ENCODE data around the gene LAMB3.

LAMB3 gene

DNA sequence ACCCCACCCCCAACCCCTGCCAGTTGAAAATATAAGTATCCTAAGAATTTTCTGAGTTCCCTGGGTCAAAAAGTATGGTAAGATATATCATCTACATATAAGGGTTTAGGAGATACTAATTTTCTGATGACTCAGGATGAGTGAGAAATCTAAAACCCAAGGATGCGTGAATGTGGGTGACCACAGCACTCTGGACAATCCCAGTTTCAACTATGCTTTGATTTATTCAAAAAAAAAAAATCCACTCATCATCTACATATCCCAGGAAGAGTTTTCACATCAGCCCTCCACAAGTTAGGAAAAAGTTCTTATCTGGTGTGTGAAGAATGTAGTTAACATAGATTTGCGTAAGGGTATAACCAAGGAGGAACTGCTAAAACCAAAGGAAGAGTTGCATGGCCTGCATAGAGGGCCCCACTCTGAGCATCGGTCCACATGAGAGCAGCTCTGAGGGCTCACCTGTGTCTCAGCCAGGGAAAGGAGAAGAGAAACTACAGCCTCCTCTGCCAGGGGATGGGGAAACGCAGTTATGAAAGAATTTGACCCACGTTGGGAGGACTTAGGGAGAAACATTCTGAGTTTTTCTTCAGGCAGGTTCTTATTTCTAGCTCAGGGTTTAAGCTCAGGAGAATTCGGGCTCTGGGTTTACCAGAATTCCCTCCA lies 18.8 kb downstream of the LAMB3 start:
- DNase-seq (ENCODE audit: low read depth), result no peak

- no peak for DNase-seq (ENCODE audit: low read depth)
These were observed 21.6 kb downstream of the LAMB3 start for GRCh38 chr1:209630383-209631225.

GRCh38 chr1:209629621-209630382 lies 22.4 kb downstream of the LAMB3 start:
- no peak for DNase-seq (ENCODE audit: low read depth)

GRCh38 chr1:209628618-209629299 lies 23.5 kb downstream of the LAMB3 start:
- DNase-seq (ENCODE audit: low read depth), result peak; percentile 16

DNA sequence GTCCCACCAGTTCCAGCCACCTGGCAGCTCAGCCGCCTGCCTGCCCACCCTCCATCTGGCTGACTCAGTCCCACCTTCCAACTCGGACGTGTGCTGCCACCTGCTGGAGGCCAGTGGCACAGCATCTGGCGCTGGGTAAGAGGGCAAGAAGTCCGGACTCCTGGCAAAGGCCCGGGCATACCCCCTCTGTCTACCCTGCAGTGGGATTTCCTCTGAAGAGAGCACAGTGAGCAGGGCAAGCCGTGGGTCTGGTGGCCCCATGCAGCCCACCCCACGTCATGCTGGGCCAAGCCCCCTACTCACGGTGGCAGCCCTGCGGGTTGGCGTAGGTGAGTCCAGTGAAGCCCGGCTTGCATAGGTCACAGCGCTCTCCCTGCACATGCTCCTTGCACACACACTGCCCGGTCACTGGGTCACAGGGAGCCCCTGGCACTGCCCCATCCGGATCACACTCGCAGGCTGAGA lies 24.5 kb downstream of the LAMB3 start:
- peak; percentile 63 for DNase-seq (ENCODE audit: low read depth)

DNA sequence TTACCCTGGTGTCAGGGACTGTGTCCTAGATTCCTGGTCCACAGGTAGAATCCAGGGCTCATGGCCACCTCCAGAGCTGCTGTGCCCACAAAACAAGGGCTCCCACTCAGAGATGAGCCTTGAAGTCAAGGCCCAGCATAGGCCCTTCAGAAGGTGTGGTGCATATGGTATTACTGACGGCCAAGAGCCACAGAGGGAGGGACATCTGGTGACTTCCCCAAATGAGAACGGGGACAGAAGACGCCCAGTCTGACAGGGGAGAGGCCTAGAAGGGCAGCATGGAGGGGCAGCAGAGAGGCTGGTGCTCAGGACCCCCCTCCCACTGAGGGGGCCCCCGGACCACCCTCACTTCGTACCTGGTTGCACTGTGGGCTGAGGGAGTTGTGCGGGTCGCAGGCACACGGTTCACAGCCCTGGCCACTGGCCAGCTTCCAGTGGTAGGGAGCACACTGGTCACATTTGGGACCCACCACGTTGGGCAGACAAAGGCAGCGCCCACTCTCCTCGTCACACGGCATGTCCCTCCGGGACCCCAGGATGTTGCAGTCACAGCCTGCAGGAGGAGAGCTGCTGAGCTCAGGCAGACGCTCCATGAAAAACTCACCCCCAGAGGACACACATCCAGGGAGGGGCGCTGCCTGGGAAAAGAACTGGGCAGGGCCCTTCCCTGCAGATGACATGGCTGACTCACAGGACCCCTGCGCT lies 25.0 kb downstream of the LAMB3 start:
- DNase-seq (ENCODE audit: low read depth), result no peak

GRCh38 chr1:209626346-209627026 lies 25.7 kb downstream of the LAMB3 start:
- DNase-seq (ENCODE audit: low read depth), result no peak

GRCh38 chr1:209625791-209626285 lies 26.4 kb downstream of the LAMB3 start:
- no peak for DNase-seq (ENCODE audit: low read depth)

DNA sequence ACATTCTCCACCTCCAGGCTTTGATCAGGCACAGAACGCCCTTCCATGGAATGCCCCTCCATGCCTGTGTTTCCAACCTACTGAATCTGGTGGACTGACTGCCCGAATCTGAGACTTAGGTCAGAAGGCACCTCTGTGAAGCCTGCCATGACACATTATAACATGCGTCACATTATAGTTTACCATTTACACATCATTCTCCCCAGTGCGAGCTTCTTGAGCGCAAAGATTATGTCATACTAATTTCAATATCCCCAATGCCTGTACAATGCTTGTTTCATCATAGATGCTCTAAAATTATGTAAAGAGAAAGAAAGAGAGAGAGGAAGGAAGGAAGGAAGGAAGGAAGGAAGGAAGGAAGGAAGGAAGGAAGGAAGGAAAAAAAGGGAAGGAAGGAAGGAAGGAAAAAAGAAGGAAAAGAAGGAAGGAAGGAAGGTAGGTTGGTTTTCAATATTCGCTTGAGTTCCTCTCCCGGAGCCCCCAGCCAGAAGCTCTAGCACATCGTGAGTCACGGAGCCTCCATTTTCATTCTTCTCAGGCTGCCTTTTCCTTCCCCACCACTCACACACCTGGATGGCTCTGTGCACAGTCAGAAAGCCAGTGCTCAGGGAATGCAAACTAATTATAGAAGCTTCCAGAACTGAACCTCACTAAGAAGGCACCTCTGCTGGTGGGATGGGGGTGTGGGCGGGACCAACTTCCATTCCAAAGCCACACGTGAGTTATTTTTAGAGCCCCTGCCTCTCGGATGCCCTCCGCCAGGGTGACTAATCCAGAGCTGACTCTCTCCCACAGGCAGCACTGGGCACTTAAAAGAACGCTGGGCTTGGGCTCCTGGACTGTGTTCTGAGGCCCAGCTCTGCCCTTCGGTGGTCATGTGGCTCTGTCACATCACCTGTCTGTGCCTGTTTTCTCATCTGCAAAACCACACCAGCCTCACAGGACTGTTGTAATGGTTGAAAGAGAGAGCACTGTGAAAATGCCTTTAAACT lies 27.4 kb downstream of the LAMB3 start:
- DNase-seq (ENCODE audit: low read depth), result no peak

GRCh38 chr1:209622841-209623829 lies 29.1 kb downstream of the LAMB3 start:
- no peak for DNase-seq (ENCODE audit: low read depth)

- no peak for DNase-seq (ENCODE audit: low read depth)
These were observed 30.2 kb downstream of the LAMB3 start for GRCh38 chr1:209621741-209622655.

DNA sequence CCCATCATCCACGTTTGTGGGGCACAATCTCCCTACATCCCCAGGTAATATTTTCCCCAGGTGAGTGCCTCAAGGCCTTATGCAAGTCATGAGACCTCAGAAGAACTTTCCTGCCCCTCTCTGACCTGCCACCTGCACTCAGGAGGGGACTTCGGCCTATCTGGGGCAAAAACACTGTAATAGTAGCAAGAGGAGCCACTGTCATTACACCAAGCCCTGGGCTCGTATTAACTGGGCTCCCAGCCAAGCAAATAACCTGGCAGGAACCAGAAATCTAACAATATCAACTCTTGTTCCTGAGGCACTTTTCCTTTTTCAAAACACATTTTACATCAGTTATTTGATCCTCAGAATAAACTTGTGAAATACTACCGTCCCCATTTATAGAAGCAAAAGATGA lies 30.9 kb downstream of the LAMB3 start:
- DNase-seq (ENCODE audit: low read depth), result no peak

DNA sequence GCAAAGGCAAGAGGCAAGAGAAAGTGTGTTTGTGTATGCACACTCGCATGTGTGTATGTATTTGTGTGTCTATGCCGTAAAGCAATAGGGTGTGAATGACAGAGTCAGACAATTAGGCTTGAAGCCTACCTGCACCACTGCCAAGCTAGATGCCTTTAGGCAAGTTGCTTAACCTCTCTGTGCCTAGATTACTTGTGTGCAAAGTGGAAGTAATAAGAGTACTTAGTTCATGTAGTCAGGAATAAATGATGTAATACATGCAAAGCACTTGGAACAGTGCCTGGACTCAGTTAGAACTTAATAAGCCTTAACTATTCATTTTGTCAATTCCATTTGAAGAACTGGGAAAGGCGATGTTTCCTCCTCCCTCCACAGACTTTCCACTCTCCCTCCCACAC lies 31.7 kb downstream of the LAMB3 start:
- peak; percentile 78 for DNase-seq (ENCODE audit: low read depth)

GRCh38 chr1:209619696-209620486 lies 32.3 kb downstream of the LAMB3 start:
- no peak for DNase-seq (ENCODE audit: low read depth)

DNA sequence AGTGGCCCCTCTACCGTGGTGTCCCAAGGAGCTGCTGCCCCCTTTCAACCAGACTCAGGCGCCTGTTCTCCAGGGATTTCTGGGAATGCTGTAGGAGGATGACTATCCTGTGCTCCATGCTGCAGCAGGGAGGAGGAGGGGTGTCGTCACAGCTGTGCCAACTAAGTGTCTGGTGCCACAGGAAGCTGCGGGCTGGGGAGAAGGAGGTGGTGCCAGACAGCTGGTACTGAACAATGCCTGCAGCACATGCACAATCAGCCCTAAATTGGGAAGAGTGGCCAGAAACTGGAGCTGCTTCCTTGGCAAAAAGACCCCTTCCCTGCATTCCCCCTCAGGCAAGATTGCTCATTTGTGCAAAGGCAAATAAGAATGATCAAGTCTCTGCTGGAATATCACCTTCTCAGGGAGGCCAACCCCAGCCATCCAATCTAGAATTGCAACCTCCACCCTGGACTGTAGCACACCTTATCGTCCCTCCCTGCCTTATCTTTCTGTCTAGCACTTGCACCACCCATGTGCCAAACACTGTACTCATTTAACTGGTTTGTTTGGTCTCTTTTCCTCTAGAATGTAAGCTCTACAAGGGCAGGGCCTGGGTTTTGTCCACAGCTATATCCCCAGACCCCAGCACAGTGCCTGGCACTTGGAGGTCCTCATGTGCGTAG lies 33.3 kb downstream of the LAMB3 start:
- DNase-seq (ENCODE audit: low read depth), result no peak

- no peak for DNase-seq (ENCODE audit: low read depth)
These were observed 33.9 kb downstream of the LAMB3 start for GRCh38 chr1:209618291-209618690.

Data from iris pigment epithelial cell (primary cell).